Calu3 (cell line): Measurements from ENCODE around the gene FAM124A. TPM values are rescaled to one million over a fixed set of nuclear protein-coding genes. Genes with fewer than 3 reads are reported as not detected.

ENCODE experiments used
- BruUV-seq: library from RNA; stranded (reverse); fragments of 400-500 nt; replicated peaks from 2 replicates; lab custom pipeline; 2021; lab: Mats Ljungman, UMichigan
- CTCF ChIA-PET: fragments of 300-600 bp; sonication (Branson Sonifier 250); formaldehyde crosslinking; loops from one replicate; lab custom pipeline; 2022; ENCODE audit warnings: antibody characterized with exemption; lab: Charles Lee
- DNase-seq: peaks from one replicate; pipeline ENCODE4 v3.0.0; 2022
- H3K27ac Mint-ChIP-seq: one replicate; pipeline ENCODE4 v1.8.0; 2022; ENCODE audit warnings: mixed read lengths; ENCODE audit not compliant: unreplicated experiment
- H3K27me3 Mint-ChIP-seq: one replicate; pipeline ENCODE4 v1.8.0; 2022; ENCODE audit warnings: mixed read lengths; ENCODE audit not compliant: unreplicated experiment
- H3K36me3 Mint-ChIP-seq: one replicate; pipeline ENCODE4 v1.8.0; 2022; ENCODE audit warnings: mild to moderate bottlenecking, moderate library complexity, mixed read lengths; ENCODE audit not compliant: insufficient read depth, unreplicated experiment
- H3K4me1 Mint-ChIP-seq: one replicate; pipeline ENCODE4 v1.8.0; 2022; ENCODE audit warnings: mild to moderate bottlenecking, low read depth, mixed read lengths; ENCODE audit not compliant: unreplicated experiment
- H3K4me3 Mint-ChIP-seq: one replicate; pipeline ENCODE4 v1.8.0; 2022; ENCODE audit warnings: mild to moderate bottlenecking, low read depth, moderate library complexity, mixed read lengths; ENCODE audit not compliant: unreplicated experiment
- H3K9me3 Mint-ChIP-seq: one replicate; pipeline ENCODE4 v1.8.0; 2022; ENCODE audit warnings: low read depth, mixed read lengths; ENCODE audit not compliant: unreplicated experiment
- intact Hi-C: fragments of 100-400 bp; cut with micrococcal nuclease; formaldehyde crosslinking; loops from one replicate; pipeline ENCODE4 v1.10.0; 2022; ENCODE audit not compliant: unreplicated experiment
- total RNA-seq: library from RNA; stranded (reverse); gene quantifications from 2 replicates; pipeline ENCODE4 v1.2.3, GENCODE V29; 2022
- TF ChIP-seq, protein P1 (sequence below): fragments of 200-600 bp; IDR thresholded peaks from one replicate; pipeline ENCODE4 v1.8.0; 2022; ENCODE audit warnings: antibody characterized with exemption; ENCODE audit not compliant: unreplicated experiment

The FAM124A gene
- total RNA-seq, 1 experiment from 2014 or later = 0.12 TPM

DNA sequence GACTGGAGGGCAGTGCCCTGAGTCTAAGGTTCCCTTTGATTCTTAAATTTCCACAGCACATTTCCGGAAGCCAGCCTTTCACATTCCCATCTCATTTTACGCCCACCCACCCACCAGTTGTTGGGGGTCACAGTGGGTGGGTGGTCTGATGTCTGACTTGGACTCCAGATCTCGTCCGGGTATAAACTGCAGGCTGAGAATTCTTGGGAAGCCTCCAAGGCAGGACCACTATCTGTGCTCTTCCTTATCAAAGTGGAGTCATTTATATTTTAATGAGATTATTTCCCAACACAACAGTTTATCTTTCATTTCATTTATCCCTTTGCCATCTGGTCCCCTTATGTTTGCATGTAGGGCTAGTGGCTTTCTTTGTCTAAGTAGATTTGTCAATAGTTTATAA lies 3.6 kb upstream of the FAM124A start:
- Mint-ChIP-seq H3K9me3 (no peaks in the 10 kb centered on the region), H3K27me3 (peaks cover 38% of the 10 kb centered on the region), H3K27ac (no peak overlapping the region), H3K36me3 (no peaks in the 10 kb centered on the region), H3K4me1 (no peaks in the 10 kb centered on the region), H3K4me3 (no peak overlapping the region)
- CTCF ChIA-PET = no interaction called here
- no TSS peak for BruUV-seq
- DNase-seq = no peak
- TF ChIP-seq, protein P1, sequence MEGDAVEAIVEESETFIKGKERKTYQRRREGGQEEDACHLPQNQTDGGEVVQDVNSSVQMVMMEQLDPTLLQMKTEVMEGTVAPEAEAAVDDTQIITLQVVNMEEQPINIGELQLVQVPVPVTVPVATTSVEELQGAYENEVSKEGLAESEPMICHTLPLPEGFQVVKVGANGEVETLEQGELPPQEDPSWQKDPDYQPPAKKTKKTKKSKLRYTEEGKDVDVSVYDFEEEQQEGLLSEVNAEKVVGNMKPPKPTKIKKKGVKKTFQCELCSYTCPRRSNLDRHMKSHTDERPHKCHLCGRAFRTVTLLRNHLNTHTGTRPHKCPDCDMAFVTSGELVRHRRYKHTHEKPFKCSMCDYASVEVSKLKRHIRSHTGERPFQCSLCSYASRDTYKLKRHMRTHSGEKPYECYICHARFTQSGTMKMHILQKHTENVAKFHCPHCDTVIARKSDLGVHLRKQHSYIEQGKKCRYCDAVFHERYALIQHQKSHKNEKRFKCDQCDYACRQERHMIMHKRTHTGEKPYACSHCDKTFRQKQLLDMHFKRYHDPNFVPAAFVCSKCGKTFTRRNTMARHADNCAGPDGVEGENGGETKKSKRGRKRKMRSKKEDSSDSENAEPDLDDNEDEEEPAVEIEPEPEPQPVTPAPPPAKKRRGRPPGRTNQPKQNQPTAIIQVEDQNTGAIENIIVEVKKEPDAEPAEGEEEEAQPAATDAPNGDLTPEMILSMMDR = no peak
- intact Hi-C loops = no loop called here

DNA sequence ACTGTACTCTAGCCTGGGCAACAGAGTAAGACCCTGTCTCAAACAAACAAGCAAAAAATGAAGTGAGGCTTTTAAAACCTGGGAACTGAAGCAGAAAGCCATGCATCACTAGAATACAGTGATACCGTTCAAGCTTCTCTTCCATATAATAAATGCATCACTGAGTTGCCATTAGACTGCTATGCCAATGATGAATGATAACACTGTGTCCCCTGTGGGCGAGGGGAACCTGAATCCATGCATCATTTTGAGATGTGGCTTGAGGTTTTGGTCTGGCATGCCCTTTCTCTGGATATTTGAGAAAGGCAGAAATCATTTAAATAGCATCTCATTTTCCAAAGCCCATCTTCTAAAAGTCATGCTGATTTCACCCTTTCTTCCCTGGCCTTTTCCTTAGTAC lies 1.5 kb upstream of the FAM124A start:
- no peak overlapping the region for H3K4me3 Mint-ChIP-seq
- H3K4me1 Mint-ChIP-seq = no peaks in the 10 kb centered on the region
- H3K27ac Mint-ChIP-seq = no peak overlapping the region
- H3K9me3 Mint-ChIP-seq = no peaks in the 10 kb centered on the region
- intact Hi-C loops = no loop called here
- BruUV-seq = no TSS peak
- peaks cover 33% of the 10 kb centered on the region for H3K27me3 Mint-ChIP-seq
- H3K36me3 Mint-ChIP-seq = no peaks in the 10 kb centered on the region
- CTCF ChIA-PET = no interaction called here
- TF ChIP-seq, protein P1 = no peak
- DNase-seq = no peak

DNA sequence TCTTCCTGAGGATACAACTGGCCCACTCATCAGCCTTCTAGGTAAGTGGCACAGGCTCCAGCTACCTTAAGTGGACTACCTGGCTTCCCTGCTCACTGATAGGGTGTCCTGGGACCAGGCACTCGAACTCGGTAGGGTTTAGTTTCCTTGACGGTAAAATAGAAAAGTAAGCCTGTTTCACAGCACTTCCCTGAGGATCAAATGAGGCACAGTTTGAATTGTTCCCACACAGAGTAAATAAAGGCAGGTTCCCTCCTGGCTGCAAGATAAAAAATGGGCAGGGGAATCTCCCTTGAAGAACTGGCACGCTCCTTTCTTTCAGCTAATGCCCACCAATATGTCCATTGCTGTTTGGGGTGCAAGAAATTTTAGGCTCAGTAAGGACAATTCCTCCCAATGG lies 1.1 kb upstream of the FAM124A start:
- DNase-seq = no peak
- CTCF ChIA-PET = interaction anchor here (0.6 kb wide), 1 partner anchor 155 kb away, joined by 3 read pairs; no protein-coding TSS in a partner anchor
- no peak overlapping the region for H3K27ac Mint-ChIP-seq
- intact Hi-C loops = no loop called here
- peak overlapping the region; percentile 39 for H3K4me3 Mint-ChIP-seq
- peaks cover 33% of the 10 kb centered on the region for H3K27me3 Mint-ChIP-seq
- TF ChIP-seq, protein P1 = no peak
- H3K9me3 Mint-ChIP-seq = no peaks in the 10 kb centered on the region
- no peaks in the 10 kb centered on the region for H3K4me1 Mint-ChIP-seq
- H3K36me3 Mint-ChIP-seq = no peaks in the 10 kb centered on the region
- BruUV-seq = no TSS peak

DNA sequence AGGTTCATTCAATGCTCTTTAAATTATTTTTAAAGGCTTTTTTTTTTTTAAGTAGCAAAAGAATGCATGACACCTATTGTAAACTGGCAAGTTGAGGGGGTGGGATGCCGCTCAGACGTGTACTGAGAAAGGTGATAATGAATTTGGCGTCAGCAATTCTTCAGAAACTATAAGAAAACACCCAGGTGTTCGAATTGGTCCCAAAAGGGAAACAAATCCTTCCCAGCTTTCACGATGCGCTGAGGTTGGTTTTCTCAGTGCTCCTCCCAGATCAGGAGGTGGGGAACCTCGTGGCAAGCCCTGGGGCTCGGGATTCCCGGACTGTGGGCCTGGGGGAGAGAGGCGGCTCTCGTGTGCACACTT lies 543 bp upstream of the FAM124A start:
- peak; percentile 4 for DNase-seq
- no peak overlapping the region for H3K27ac Mint-ChIP-seq
- intact Hi-C loops = no loop called here
- H3K27me3 Mint-ChIP-seq = peaks cover 31% of the 10 kb centered on the region
- BruUV-seq = no TSS peak
- TF ChIP-seq, protein P1 = no peak
- no peaks in the 10 kb centered on the region for H3K9me3 Mint-ChIP-seq
- no peaks in the 10 kb centered on the region for H3K4me1 Mint-ChIP-seq
- peak overlapping the region; percentile 39 for H3K4me3 Mint-ChIP-seq
- CTCF ChIA-PET = interaction anchor here (0.6 kb wide), 1 partner anchor 154 kb away, joined by 3 read pairs; no protein-coding TSS in a partner anchor
- no peaks in the 10 kb centered on the region for H3K36me3 Mint-ChIP-seq
